GM11168 (cell line): ENCODE data around the gene RIMBP2.

Experiments used
- in situ Hi-C: fragments of 300-500 bp; cut with MboI; formaldehyde crosslinking; loops from one replicate; pipeline ENCODE4 v1.12.0; 2022; ENCODE audit warnings: low sequenced_read_pairs; ENCODE audit not compliant: unreplicated experiment

Gene RIMBP2

DNA sequence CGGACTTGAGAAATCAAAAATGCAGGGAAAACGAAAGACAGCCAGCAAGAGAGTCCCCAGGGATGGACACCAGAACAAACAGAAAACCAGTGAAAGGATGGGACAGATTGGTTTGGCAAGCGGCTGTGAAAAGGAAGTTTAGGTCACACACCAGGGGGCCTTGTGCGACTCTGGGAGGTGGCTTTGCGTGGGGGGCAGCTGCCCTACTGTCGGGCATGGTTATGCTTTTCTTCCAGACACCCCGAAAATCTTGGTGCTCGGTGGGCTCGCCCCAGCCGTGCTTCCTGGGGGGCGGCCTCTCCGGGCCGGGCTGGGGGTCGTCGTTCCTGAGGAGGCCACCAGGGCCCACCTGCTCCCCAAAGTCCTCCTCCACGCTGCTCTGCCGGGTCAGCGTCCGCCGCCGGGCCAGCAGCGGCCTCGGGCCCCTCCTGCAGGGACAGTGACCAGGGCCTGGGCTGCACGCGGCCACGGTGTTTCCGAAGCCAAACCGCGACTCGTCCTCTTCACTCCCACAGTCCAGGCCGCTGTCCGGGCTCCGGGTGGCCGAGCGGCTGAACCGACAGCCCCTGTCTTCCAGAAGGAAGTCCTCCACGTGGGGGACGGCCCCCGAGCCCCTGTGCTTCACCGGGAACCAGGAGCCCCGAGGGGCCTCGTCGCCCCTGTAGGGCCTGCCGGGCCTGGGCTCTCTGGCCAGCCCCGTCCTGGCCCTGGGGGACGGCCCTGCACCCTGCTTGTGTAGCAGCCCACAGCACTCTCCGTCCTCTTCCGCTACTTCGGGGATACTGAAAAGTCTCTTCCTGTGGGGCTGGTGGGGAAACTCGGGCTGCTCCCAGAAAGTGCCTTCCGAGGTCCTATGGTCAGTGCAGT lies 291.9 kb downstream of the RIMBP2 start:
- in situ Hi-C loops, result no loop called here

- in situ Hi-C loops, result no loop called here
Observed at GRCh38 chr12:130423136-130423535, 293.0 kb downstream of the RIMBP2 start.

GRCh38 chr12:130422676-130423075 lies 293.4 kb downstream of the RIMBP2 start:
- in situ Hi-C loops, result no loop called here

- in situ Hi-C loops, result no loop called here
Observed at GRCh38 chr12:130421896-130422295, 294.2 kb downstream of the RIMBP2 start.

GRCh38 chr12:130420071-130420470 lies 296.0 kb downstream of the RIMBP2 start:
- in situ Hi-C loops, result no loop called here

DNA sequence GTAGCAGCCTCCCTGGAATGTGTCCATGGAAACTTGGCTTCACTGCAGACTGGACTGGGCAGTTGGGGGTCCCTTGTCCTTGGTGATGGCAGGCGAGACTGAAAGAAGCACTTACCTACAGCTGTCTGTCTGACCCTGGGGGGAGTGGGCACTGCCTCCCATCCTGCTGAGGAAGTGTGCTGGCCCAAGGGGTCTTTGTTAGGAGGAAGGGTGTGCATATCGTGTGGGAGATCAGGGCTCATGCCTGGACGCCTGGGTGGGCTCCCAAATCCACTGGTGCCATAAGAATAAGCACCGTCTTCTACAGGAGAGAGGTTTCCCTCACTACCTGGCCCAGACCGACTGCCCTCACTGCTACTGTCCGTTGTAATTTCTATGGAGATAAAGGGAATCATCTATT lies 297.0 kb downstream of the RIMBP2 start:
- in situ Hi-C loops, result no loop called here

- in situ Hi-C loops, result no loop called here
Observed at GRCh38 chr12:130418251-130418650, 297.8 kb downstream of the RIMBP2 start.

- in situ Hi-C loops, result no loop called here
Observed at GRCh38 chr12:130414381-130414780, 301.7 kb downstream of the RIMBP2 start.

DNA sequence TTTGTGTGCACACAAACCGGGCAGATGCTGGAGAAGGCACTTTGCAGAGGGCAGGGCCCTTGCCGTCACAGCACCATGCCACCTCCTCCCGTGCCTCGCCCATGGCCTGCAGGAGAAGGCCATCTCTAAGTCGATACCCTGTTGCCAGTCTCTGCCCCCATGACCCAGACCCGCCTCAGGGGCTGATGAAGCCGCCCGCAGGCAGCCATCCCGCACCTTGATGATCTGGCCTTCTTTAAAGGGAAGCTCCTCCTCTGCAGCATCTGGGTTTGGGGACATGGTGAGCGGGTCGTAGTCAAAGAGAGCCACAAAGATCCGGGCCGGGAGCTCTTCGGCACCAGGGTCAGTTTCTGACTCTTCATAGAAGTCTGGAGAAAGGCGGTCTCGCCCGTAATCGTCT lies 302.2 kb downstream of the RIMBP2 start:
- in situ Hi-C loops, result no loop called here

GRCh38 chr12:130412384-130412783 lies 303.7 kb downstream of the RIMBP2 start:
- in situ Hi-C loops, result no loop called here

DNA sequence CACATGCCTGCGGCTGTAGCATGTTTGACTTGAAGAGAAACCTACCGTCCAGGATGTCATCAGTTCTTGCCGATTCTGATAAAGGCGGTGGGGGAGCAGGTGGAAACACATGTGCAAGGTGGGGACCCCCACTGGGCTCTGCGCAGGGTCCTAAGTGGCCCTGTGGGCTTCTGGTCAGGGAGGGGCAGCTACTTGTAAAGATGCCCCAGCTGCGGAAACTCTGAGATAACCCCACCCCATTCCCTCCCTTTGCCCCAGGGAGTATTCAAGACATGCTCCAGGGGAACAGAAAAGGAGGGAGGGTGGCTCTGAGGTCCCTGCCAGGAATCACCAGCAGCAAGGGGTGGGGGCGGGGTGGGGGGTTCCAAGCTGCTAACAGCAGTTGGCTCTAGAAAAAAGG lies 310.8 kb downstream of the RIMBP2 start:
- in situ Hi-C loops, result no loop called here

DNA sequence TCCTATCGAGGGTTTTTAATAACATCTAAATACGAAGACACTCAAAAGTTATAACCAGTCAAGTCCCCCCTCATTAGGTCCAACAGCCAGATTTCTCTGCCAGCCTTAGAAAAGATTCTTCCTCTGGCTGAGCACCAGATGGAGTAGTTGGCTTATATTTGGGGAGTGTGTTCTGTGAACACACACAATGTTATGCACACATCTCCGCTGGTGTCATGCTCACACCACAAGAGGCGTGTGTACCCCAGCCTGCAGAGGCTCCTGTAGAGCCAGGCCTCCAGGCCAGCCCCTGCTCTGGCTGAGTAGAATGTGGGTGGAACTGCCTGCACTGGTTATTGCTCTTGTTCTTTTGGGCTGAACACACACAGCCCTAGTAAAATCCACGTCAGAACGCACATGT lies 314.4 kb downstream of the RIMBP2 start:
- in situ Hi-C loops, result no loop called here

- in situ Hi-C loops, result no loop called here
Observed at GRCh38 chr12:130398100-130398848, 317.8 kb downstream of the RIMBP2 start.

- in situ Hi-C loops, result no loop called here
Observed at GRCh38 chr12:130396667-130397066, 319.4 kb downstream of the RIMBP2 start.

DNA sequence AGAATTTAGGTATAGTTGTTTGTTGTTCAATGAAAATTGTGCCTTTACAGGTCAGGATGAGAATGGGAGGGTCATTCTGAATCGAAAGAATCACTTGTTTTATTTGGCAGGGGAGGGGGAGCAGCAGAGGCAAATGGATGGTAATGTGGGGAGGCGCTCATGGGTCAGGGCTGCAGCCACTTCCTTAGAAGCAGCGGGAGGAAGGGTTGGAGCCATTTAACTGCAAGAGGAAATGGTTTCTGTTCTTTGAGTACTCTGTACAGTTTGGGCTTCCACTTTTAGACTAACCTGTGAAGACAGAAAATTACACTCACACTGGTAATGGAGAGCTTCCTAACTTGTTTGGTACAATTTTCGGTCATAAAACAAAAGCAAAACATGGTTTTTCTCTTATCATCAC lies 321.2 kb downstream of the RIMBP2 start:
- in situ Hi-C loops, result no loop called here

DNA sequence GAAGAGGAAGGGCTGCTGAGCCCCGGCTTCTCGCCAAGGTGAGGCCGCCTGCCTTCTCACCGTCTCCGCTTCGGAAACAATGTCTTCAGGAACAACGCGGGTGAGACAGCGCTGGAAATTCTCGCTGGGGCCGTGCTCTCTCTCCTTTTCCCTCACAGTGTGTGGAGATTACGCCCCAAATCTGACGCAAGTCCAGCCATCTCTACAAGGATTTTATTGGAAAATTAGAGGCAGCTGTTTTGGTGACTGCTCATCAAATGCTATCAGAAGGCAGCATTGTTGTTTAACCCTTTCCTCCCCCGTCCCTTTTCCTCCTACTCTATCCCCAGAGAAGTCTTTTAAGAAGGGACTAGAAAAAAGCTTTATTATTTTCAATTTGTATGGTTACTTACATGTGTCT lies 324.9 kb downstream of the RIMBP2 start:
- in situ Hi-C loops, result no loop called here

GRCh38 chr12:130385193-130385592 lies 330.9 kb downstream of the RIMBP2 start:
- in situ Hi-C loops, result no loop called here

GRCh38 chr12:130384234-130384633 lies 331.9 kb downstream of the RIMBP2 start:
- in situ Hi-C loops, result no loop called here

DNA sequence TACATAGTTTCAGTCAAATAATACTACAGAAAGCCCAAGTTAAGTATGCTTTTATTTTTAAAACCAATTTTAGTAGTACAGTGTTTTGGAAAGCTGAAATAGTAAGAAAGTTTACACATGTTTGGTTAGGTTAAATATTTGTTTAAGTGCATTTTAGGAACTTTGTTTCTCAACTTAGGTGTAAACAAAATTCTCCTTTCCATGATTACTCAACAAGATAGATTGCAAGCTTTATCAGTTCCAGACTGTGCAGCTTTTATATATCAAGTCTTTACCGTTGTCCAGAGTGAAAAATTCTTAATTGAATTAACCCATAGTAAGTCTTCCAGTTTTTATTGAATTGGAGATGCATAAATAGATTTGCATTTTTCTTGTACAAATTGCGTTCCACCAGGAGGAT lies 333.3 kb downstream of the RIMBP2 start:
- in situ Hi-C loops, result no loop called here

DNA sequence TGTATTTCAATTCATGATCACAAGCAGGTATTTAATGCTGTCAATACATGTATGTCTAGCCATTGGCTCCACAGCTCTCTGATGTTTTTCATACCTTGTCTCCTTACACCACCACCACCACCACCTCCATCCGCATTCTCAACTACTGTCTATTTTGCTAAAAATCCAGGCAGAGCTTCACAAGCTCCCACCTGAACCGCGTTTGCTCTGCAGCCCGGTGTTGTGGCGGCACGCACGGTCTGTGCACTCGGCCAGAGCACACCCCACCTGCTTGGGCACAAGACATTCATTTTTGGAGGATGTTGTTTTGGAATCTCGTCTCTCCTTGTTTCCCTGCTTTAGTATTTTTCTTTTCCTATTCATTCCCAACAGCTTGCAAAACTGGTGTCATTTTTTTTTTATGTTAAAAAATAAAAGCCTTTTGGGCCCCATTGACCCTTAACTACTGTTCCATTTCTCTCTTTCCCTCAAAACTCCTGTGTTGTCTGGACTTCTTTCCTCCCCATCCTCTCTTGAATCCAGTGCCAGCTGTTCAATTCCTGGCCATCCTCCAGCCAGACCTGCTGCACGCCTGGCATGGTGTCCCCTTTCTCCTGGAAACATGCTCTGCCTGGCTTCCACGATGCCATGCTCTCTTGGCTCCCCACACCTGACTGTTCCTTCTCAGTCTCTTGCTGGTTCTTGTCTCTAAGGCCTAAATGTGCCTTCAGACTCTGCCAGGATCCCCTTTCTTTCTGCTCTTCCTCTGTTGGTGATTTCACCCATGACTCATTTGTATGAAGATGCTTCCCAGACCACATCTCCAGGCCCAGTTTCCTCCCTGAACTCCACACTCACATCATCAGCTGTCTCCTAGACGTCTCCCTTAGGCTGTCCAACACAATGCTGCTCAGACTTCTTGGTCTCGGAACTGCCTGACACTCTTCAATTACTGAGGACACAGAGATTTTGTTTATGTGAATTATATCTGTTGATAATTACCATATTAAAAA lies 340.5 kb downstream of the RIMBP2 start:
- in situ Hi-C loops, result no loop called here
